Thyroid gland (tissue), 4 donors: ENCODE results near the gene MAGI2. TPM values are rescaled to one million over a fixed set of nuclear protein-coding genes. Genes with fewer than 3 reads are reported as not detected.
"Not testable (repeated sequence)": the region's sequence is repeated elsewhere in the genome, so short reads cannot be mapped to it uniquely, and the experiment has no call there.

Experiments
- DNase-seq, 2 donors: peaks; one replicate each; pipeline ENCODE4 v3.0.0-alpha.2; 2019
- H3K27ac ChIP-seq, 3 donors: fragments of 200-600 bp; sonication (generic); 1 replicate in 2 of 3; 2 replicates in 1 of 3; pipeline ENCODE4 v1.5.1; 2016 to 2019; ENCODE audit warnings: mild to moderate bottlenecking in 1 of 3, moderate library complexity in 1 of 3
- H3K27me3 ChIP-seq: fragments of 200-600 bp; sonication (generic); one replicate; pipeline ENCODE4 v1.5.1; 2019
- H3K36me3 ChIP-seq, 2 donors: fragments of 200-600 bp; sonication (generic); one replicate each; pipeline ENCODE4 v1.5.1; 2016 to 2019
- H3K4me1 ChIP-seq, 2 donors: fragments of 200-600 bp; sonication (generic); one replicate each; pipeline ENCODE4 v1.5.1; 2017 to 2019
- H3K4me3 ChIP-seq, 3 donors: fragments of 200-600 bp; sonication (generic); replicated peaks in 1 of 3; 1 replicate in 2 of 3; 2 replicates in 1 of 3; pipeline ENCODE4 v1.5.1; 2016; ENCODE audit warnings: mild to moderate bottlenecking in 1 of 3
- H3K9me3 ChIP-seq: fragments of 200-600 bp; sonication (generic); one replicate; pipeline ENCODE4 v1.5.1; 2017
- CTCF ChIP-seq, 6 experiments: fragments of 200-600 bp in 3 of 6; fragments of 450-650 bp in 3 of 6; sonication (generic) in 3 of 6; IDR thresholded peaks; one replicate each; pipeline ENCODE4 v1.5.1; 2016 to 2019; ENCODE audit warnings: antibody characterized with exemption in 6 of 6, mild to moderate bottlenecking in 2 of 6, inconsistent platforms in 1 of 6, moderate library complexity in 1 of 6
- POLR2A ChIP-seq, 2 donors: fragments of 450-650 bp; IDR thresholded peaks; one replicate each; pipeline ENCODE4 v1.6.1; 2017; ENCODE audit warnings: antibody characterized with exemption in 2 of 2, mild to moderate bottlenecking in 2 of 2, moderate library complexity in 1 of 2
- WGBS, 2 donors: methylation state at CpG; one replicate each; pipeline ENCODE4 v1.1.5; 2017; 5-methylcytosine and 5-hydroxymethylcytosine counted together
- intact Hi-C: fragments of 100-400 bp; cut with DNase I; formaldehyde crosslinking; loops from one replicate; pipeline ENCODE4 v1.15.1; 2023
- total RNA-seq, 4 donors: library from RNA; depleted of rRNA; stranded (reverse); fragments of >200 nt; gene quantifications; one replicate each; pipeline ENCODE4 v1.2.3, GENCODE V29; 2016

Gene MAGI2
- total RNA-seq, 4 donors from 2014 or later = 20.7 to 31.1 (median 26.0) TPM

- Histone ChIP-seq H3K36me3 (no peaks in the 10 kb centered on the region), H3K27ac (peak overlapping the region in 1 of 3 donors; percentile 31), H3K9me3 (no peaks in the 10 kb centered on the region), H3K4me1 (peaks cover 8% of the 10 kb centered on the region in 2 donors), H3K27me3 (no peaks in the 10 kb centered on the region), H3K4me3 (no peak overlapping the region)
- intact Hi-C loops = no loop called here
- WGBS, 2 donors = 94 to 95% methylated on average over 2 of the region's 2 CpGs
- TF ChIP-seq POLR2A (IDR thresholded peaks at IDR 0.05) (no peak), CTCF (IDR thresholded peaks at IDR 0.05) (no peak)
- DNase-seq = no peak
These were observed 1157.3 kb downstream of the MAGI2 start for GRCh38 chr7:78296046-78296597.

- H3K4me1 ChIP-seq, DNase-seq, H3K9me3 ChIP-seq, H3K4me3 ChIP-seq, H3K27ac ChIP-seq, H3K36me3 ChIP-seq, H3K27me3 ChIP-seq, intact Hi-C loops: not testable (repeated sequence)
- WGBS, 2 donors = 72 to 91% methylated on average over 3 of the region's 3 CpGs
These were observed 1164.0 kb downstream of the MAGI2 start for GRCh38 chr7:78289471-78289870.

- Histone ChIP-seq H3K9me3 (no peaks in the 10 kb centered on the region), H3K4me3 (no peak overlapping the region), H3K4me1 (peaks cover 8 to 9% of the 10 kb centered on the region in 2 donors), H3K36me3 (no peaks in the 10 kb centered on the region), H3K27me3 (no peaks in the 10 kb centered on the region), H3K27ac (no peak overlapping the region)
- DNase-seq = no peak
- no peak for TF ChIP-seq CTCF (IDR thresholded peaks at IDR 0.05)
- intact Hi-C loops = no loop called here
- WGBS, 2 donors = 57 to 61% methylated on average over 4 of the region's 4 CpGs
These were observed 1168.5 kb downstream of the MAGI2 start for GRCh38 chr7:78284945-78285344.

GRCh38 chr7:78280276-78280675 is 1173.2 kb downstream of the MAGI2 start:
- H3K27ac ChIP-seq = no peak overlapping the region
- H3K4me3 ChIP-seq = no peak overlapping the region
- H3K9me3 ChIP-seq = no peaks in the 10 kb centered on the region
- no peak for DNase-seq
- peaks cover 7 to 9% of the 10 kb centered on the region in 2 donors for H3K4me1 ChIP-seq
- intact Hi-C loops = no loop called here
- TF ChIP-seq CTCF (IDR thresholded peaks at IDR 0.05) (no peak), POLR2A (IDR thresholded peaks at IDR 0.05) (no peak)
- WGBS, 2 donors = 83 to 89% methylated on average over 2 of the region's 2 CpGs
- no peaks in the 10 kb centered on the region for H3K36me3 ChIP-seq
- H3K27me3 ChIP-seq = no peaks in the 10 kb centered on the region

GRCh38 chr7:78279457-78279856 is 1174.0 kb downstream of the MAGI2 start:
- H3K27ac ChIP-seq = no peak overlapping the region
- no peak for TF ChIP-seq POLR2A (IDR thresholded peaks at IDR 0.05)
- no peak for TF ChIP-seq CTCF (IDR thresholded peaks at IDR 0.05)
- peaks cover 0 to 4% of the 10 kb centered on the region in 2 donors for H3K4me1 ChIP-seq
- no peaks in the 10 kb centered on the region for H3K27me3 ChIP-seq
- no peak overlapping the region for H3K4me3 ChIP-seq
- 100% methylated on average over 1 of the region's 1 CpG for WGBS, 2 donors
- DNase-seq = no peak
- H3K36me3 ChIP-seq = no peaks in the 10 kb centered on the region
- intact Hi-C loops = no loop called here
- H3K9me3 ChIP-seq = no peaks in the 10 kb centered on the region

GRCh38 chr7:78279032-78279431 is 1174.4 kb downstream of the MAGI2 start:
- no peaks in the 10 kb centered on the region for H3K36me3 ChIP-seq

More at GRCh38 chr7:78279032-78279431, 1174.4 kb downstream of the MAGI2 start:
- Histone ChIP-seq H3K4me3 (no peak overlapping the region), H3K9me3 (no peaks in the 10 kb centered on the region), H3K27me3 (no peaks in the 10 kb centered on the region), H3K4me1 (peaks cover 0 to 1% of the 10 kb centered on the region in 2 donors), H3K27ac (no peak overlapping the region)
- intact Hi-C loops = no loop called here
- DNase-seq = no peak
- no peak for TF ChIP-seq CTCF (IDR thresholded peaks at IDR 0.05)
- TF ChIP-seq POLR2A (IDR thresholded peaks at IDR 0.05) = no peak
- WGBS, 2 donors = 63 to 65% methylated on average over 4 of the region's 4 CpGs
